Measurements from ENCODE around the gene TUBB3. TPM values are rescaled to one million over a fixed set of nuclear protein-coding genes. Genes with fewer than 3 reads are reported as not detected.

The TUBB3 gene
- total and polyA plus RNA-seq, 9 of the 15 experiments (the other 6 are each of a cell fraction or from before 2014, with no cell fraction given), result 0.18 to 12.5 (median 5.0) TPM

DNA sequence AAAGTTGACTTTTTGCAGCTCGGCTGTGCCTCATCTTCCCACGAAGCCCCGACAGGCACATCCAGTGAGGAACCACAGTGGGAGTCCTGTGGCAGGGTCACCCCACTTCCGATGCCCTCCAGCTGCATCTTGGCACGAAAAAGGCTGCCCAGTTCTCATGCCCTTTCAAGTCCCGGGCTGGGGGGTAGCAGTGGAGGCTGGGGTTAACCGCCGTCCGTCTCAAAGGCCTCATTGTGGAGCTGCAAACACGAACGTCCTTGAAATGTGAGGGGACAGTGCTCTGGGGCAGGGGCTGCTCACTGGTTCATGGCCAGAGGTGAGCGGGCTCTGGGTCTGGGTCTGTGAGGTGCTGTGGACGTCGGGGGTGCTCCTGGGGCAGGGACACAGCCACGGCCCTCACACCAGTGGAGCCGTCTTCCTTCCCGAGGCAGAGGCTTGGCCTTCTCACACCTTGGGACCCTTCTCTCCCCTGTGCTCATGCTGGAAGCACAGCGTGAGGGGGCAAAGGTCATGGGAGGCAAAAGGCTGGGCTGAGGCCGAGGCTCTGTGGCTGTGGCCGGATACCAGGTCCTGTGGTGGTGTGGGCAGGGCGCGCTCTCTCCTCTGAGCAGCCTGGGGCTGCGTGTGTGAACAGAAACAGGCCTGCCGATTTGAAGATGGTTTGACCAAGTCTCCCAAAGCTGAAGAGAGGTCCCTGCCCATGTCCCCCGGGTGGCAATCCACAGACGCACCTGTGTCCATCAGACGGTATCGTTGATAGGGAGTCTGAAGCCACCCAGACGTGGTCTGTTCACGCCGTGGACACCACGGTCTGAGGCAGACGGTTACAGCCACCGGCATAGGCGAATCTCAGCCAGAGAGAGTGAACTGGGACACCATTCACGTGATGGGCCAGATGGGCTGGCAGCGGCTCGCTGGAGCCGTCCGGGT lies 7.6 kb upstream of the TUBB3 start (continued):
- TF ChIP-seq, protein P1, sequence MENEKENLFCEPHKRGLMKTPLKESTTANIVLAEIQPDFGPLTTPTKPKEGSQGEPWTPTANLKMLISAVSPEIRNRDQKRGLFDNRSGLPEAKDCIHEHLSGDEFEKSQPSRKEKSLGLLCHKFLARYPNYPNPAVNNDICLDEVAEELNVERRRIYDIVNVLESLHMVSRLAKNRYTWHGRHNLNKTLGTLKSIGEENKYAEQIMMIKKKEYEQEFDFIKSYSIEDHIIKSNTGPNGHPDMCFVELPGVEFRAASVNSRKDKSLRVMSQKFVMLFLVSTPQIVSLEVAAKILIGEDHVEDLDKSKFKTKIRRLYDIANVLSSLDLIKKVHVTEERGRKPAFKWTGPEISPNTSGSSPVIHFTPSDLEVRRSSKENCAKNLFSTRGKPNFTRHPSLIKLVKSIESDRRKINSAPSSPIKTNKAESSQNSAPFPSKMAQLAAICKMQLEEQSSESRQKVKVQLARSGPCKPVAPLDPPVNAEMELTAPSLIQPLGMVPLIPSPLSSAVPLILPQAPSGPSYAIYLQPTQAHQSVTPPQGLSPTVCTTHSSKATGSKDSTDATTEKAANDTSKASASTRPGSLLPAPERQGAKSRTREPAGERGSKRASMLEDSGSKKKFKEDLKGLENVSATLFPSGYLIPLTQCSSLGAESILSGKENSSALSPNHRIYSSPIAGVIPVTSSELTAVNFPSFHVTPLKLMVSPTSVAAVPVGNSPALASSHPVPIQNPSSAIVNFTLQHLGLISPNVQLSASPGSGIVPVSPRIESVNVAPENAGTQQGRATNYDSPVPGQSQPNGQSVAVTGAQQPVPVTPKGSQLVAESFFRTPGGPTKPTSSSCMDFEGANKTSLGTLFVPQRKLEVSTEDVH (IDR thresholded peaks at IDR 0.05; ENCODE audit: low read depth, partially characterized antibody), result no peak
- TF ChIP-seq, protein P2, sequence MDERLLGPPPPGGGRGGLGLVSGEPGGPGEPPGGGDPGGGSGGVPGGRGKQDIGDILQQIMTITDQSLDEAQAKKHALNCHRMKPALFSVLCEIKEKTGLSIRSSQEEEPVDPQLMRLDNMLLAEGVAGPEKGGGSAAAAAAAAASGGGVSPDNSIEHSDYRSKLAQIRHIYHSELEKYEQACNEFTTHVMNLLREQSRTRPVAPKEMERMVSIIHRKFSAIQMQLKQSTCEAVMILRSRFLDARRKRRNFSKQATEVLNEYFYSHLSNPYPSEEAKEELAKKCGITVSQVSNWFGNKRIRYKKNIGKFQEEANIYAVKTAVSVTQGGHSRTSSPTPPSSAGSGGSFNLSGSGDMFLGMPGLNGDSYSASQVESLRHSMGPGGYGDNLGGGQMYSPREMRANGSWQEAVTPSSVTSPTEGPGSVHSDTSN (CRISPR knock-in tag; IDR thresholded peaks at IDR 0.05; ENCODE audit: low read depth), result no peak
- TF ChIP-seq, protein P2 (tag; conservative IDR thresholded peaks at IDR 0.05; ENCODE audit: low read depth), result no peak

Measured in K562 (cell line).